DND-41 (cell line): ENCODE results near the gene SMIM41.

Source experiments
- ATAC-seq: fragments of 200-7000 bp; cut with Tn5 transposase; 3 replicates; pipeline ENCODE4 v1.9.1; 2021; ENCODE audit warnings: low read depth; ENCODE audit not compliant: insufficient read depth
- DNase-seq: peaks from one replicate; pipeline ENCODE4 v3.0.0-alpha.2; 2020
- H2AFZ ChIP-seq: 2 replicates; pipeline ENCODE4 v1.6.0; 2012; ENCODE audit warnings: low read depth, low read length
- H3K27ac ChIP-seq: 2 replicates; pipeline ENCODE4 v1.5.1; 2012; ENCODE audit warnings: low read length, inconsistent platforms
- H3K27me3 ChIP-seq: fragments of 200-600 bp; sonication (generic); 2 replicates; pipeline ENCODE4 v1.6.0; 2012; ENCODE audit warnings: low read length, mild to moderate bottlenecking, inconsistent platforms; ENCODE audit not compliant: insufficient read depth, poor library complexity
- H3K36me3 ChIP-seq: 2 replicates; pipeline ENCODE4 v1.5.1; 2012; ENCODE audit warnings: low read length, inconsistent platforms; ENCODE audit not compliant: insufficient read depth
- H3K4me1 ChIP-seq: 2 replicates; pipeline ENCODE4 v1.5.1; 2012; ENCODE audit warnings: mild to moderate bottlenecking, low read length; ENCODE audit not compliant: insufficient read depth
- H3K4me2 ChIP-seq: 2 replicates; pipeline ENCODE4 v1.6.0; 2012; ENCODE audit warnings: mild to moderate bottlenecking, moderate library complexity, low read length, inconsistent platforms; ENCODE audit not compliant: insufficient read depth
- H3K4me3 ChIP-seq, 2 experiments: fragments of 200-600 bp in 1 of 2; shearing (Covaris generic) in 1 of 2; 2 replicates each; pipeline ENCODE4 v1.5.1; 2012 to 2016; ENCODE audit warnings: inconsistent platforms in 2 of 2, low read length in 2 of 2, mild to moderate bottlenecking in 2 of 2, low read depth in 1 of 2, moderate library complexity in 1 of 2
- H3K79me2 ChIP-seq: 2 replicates; pipeline ENCODE4 v1.6.0; 2012; ENCODE audit warnings: low read length, inconsistent platforms; ENCODE audit not compliant: insufficient read depth
- H3K9ac ChIP-seq: 2 replicates; pipeline ENCODE4 v1.6.0; 2012; ENCODE audit warnings: low read depth, mild to moderate bottlenecking, inconsistent platforms, low read length, moderate library complexity
- H3K9me3 ChIP-seq: 2 replicates; pipeline ENCODE4 v1.5.1; 2012; ENCODE audit warnings: low read length, moderate library complexity, mild to moderate bottlenecking, inconsistent platforms; ENCODE audit not compliant: insufficient read depth, severe bottlenecking
- H4K20me1 ChIP-seq: 2 replicates; pipeline ENCODE4 v1.6.0; 2012; ENCODE audit warnings: low read length; ENCODE audit not compliant: insufficient read depth
- CTCF ChIP-seq: IDR thresholded peaks from 2 replicates; pipeline ENCODE4 v1.5.1; 2012; ENCODE audit warnings: borderline replicate concordance, low read length, moderate library complexity, mild to moderate bottlenecking; ENCODE audit not compliant: poor library complexity, severe bottlenecking; ENCODE audit errors: extremely low read depth
- EZH2 ChIP-seq: IDR thresholded peaks from 3 replicates; pipeline ENCODE4 v1.6.1; 2012; ENCODE audit warnings: borderline replicate concordance, low read depth, mild to moderate bottlenecking, moderate library complexity, low read length, inconsistent platforms; ENCODE audit not compliant: severe bottlenecking

SMIM41 gene

DNA sequence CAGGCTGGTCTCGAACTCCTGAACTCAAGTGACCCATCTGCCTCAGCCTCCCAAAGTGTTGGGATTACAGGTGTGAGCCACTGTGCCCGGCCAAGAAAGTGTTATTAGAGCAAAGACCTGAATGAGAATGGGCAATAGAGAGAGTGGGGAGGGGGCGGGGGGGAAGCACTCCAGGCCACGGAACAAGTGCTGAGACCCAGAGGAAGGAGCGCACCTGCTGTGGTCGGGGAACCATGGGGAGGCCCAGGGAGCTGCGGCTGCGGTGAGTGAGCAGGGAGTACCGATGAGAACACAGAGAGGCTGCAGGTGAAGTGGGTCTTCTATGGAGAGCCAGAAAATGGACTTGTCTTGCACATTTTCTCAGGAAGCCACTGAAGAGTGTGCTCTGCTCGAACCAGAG lies 10.8 kb downstream of the SMIM41 start:
- ATAC-seq: peak; percentile 87
- no peak overlapping the region for H3K4me3 ChIP-seq
- DNase-seq: peak; percentile 69

GRCh38 chr12:52091061-52091460 lies 11.6 kb downstream of the SMIM41 start:
- H2AFZ ChIP-seq: no peak overlapping the region
- DNase-seq (no peak), ATAC-seq (no peak)
- peaks cover 14% of the 10 kb centered on the region for H3K27me3 ChIP-seq
- no peak overlapping the region for H3K27ac ChIP-seq
- no peak overlapping the region for H3K4me2 ChIP-seq
- TF ChIP-seq EZH2 (no peak), CTCF (no peak)
- H3K4me3 ChIP-seq: no peak overlapping the region
- no peaks in the 10 kb centered on the region; the same call in 1 of the 2 replicates for H4K20me1 ChIP-seq
- no peaks in the 10 kb centered on the region for H3K4me1 ChIP-seq
- H3K9me3 ChIP-seq: no peaks in the 10 kb centered on the region
- H3K36me3 ChIP-seq: no peaks in the 10 kb centered on the region
- no peak overlapping the region for H3K9ac ChIP-seq
- H3K79me2 ChIP-seq: no peaks in the 10 kb centered on the region

More for the DNA sequence above, 10.8 kb downstream of the SMIM41 start:
- Histone ChIP-seq H4K20me1 (no peaks in the 10 kb centered on the region; the same call in 1 of the 2 replicates), H3K27ac (no peak overlapping the region), H3K4me1 (no peaks in the 10 kb centered on the region), H3K79me2 (no peaks in the 10 kb centered on the region), H3K36me3 (no peaks in the 10 kb centered on the region), H2AFZ (no peak overlapping the region), H3K9ac (no peak overlapping the region), H3K27me3 (peaks cover 14% of the 10 kb centered on the region), H3K9me3 (no peaks in the 10 kb centered on the region), H3K4me2 (no peak overlapping the region)
- no peak for TF ChIP-seq CTCF
- no peak for TF ChIP-seq EZH2

DNA sequence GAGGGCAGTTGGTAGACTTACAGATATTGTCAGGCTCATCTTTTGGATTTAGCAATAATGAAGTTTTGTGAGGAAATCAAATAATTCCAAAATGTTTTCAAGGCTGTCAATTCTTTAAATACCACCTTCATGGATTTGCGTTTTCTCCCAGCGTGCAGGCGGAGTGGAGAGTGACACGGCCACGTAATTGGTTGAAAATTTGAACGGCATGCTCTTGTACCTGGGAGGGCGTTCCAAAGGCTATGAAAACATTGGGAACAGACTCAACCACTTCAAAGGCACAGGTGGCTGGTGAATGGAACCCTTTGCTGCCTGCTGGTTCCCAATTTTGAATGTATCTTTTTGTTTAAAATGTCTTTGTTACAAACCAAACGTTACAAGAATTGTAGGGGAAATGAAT lies 12.4 kb downstream of the SMIM41 start:
- no peak overlapping the region for H3K4me2 ChIP-seq
- no peak overlapping the region for H3K27ac ChIP-seq
- no peaks in the 10 kb centered on the region for H3K9me3 ChIP-seq
- no peak for ATAC-seq
- H4K20me1 ChIP-seq: no peaks in the 10 kb centered on the region; the same call in 1 of the 2 replicates
- H3K79me2 ChIP-seq: no peaks in the 10 kb centered on the region
- no peaks in the 10 kb centered on the region for H3K4me1 ChIP-seq
- peaks cover 14% of the 10 kb centered on the region for H3K27me3 ChIP-seq
- H3K4me3 ChIP-seq: no peak overlapping the region
- H2AFZ ChIP-seq: no peak overlapping the region
- TF ChIP-seq CTCF (no peak), EZH2 (no peak)
- H3K9ac ChIP-seq: no peak overlapping the region
- no peak for DNase-seq
- H3K36me3 ChIP-seq: no peaks in the 10 kb centered on the region

DNA sequence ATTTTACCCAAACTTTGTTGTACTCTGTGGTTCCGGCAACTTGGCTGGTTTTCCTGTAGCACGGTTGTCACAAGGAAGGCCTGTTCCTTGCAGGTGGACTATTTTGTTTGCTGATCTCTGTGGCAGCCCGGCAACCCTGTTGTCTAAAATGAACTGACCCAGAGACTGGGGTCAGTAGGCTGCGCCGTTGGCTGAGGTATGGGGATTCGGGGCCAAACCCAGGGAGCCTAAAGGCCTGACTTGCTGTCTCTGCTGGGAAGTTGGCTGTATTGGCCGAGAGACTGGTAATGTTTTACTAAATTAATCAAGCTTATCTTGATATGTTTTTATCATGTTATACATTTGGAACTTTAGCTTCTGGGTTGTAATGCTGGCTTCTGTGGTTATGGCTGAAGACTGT lies 13.8 kb downstream of the SMIM41 start:
- DNase-seq (no peak), ATAC-seq (no peak)
- no peak overlapping the region for H3K4me3 ChIP-seq
- H4K20me1 ChIP-seq: no peaks in the 10 kb centered on the region
- H3K79me2 ChIP-seq: no peaks in the 10 kb centered on the region
- no peaks in the 10 kb centered on the region for H3K4me1 ChIP-seq
- H2AFZ ChIP-seq: no peak overlapping the region
- TF ChIP-seq CTCF (no peak), EZH2 (no peak)
- H3K36me3 ChIP-seq: no peaks in the 10 kb centered on the region
- H3K27ac ChIP-seq: no peak overlapping the region
- no peak overlapping the region for H3K4me2 ChIP-seq
- H3K9ac ChIP-seq: no peak overlapping the region
- no peaks in the 10 kb centered on the region for H3K9me3 ChIP-seq
- peaks cover 11% of the 10 kb centered on the region for H3K27me3 ChIP-seq
